Smooth muscle cell (in vitro differentiated cells): ENCODE results near the gene PDE3A. TPM values are rescaled to one million over a fixed set of nuclear protein-coding genes. Genes with fewer than 3 reads are reported as not detected.
A peak's percentile ranks its signal among the peaks of the same experiment; 100 is the strongest.

Source experiments
- DNase-seq: peaks from one replicate; lab custom pipeline; 2025; ENCODE audit not compliant: unreplicated experiment; lab: John Stamatoyannopoulos, UW
- H2AFZ ChIP-seq: fragments of 200-600 bp; sonication (generic); 2 replicates; pipeline ENCODE4 v1.6.0; 2016; ENCODE audit warnings: antibody characterized with exemption, low read depth, mild to moderate bottlenecking
- H3F3A ChIP-seq: fragments of 200-600 bp; sonication (generic); 2 replicates; pipeline ENCODE4 v1.6.0; 2017; ENCODE audit warnings: antibody characterized with exemption, low read depth
- H3K27ac ChIP-seq: fragments of 200-600 bp; sonication (generic); 2 replicates; pipeline ENCODE4 v1.5.1; 2016; ENCODE audit warnings: low read depth, mild to moderate bottlenecking
- H3K27me3 ChIP-seq: fragments of 200-600 bp; sonication (generic); 2 replicates; pipeline ENCODE4 v1.6.1; 2016; ENCODE audit warnings: low read depth, mild to moderate bottlenecking
- H3K36me3 ChIP-seq: fragments of 200-600 bp; sonication (generic); 2 replicates; pipeline ENCODE4 v1.5.1; 2016; ENCODE audit warnings: low read depth
- H3K4me1 ChIP-seq: fragments of 200-600 bp; sonication (generic); 2 replicates; pipeline ENCODE4 v1.5.1; 2016; ENCODE audit warnings: low read depth
- H3K4me2 ChIP-seq: fragments of 200-600 bp; sonication (generic); 2 replicates; pipeline ENCODE4 v1.6.0; 2016; ENCODE audit warnings: mild to moderate bottlenecking
- H3K4me3 ChIP-seq: fragments of 200-600 bp; sonication (generic); 2 replicates; pipeline ENCODE4 v1.5.1; 2016; ENCODE audit warnings: mild to moderate bottlenecking
- H3K79me2 ChIP-seq: fragments of 200-600 bp; sonication (generic); 2 replicates; pipeline ENCODE4 v1.6.0; 2016; ENCODE audit warnings: low read depth, mild to moderate bottlenecking
- H3K9ac ChIP-seq: fragments of 200-600 bp; sonication (generic); 2 replicates; pipeline ENCODE4 v1.6.0; 2016; ENCODE audit warnings: low read depth
- H3K9me3 ChIP-seq: fragments of 200-600 bp; sonication (generic); replicated peaks from 2 replicates; pipeline ENCODE4 v1.5.1; 2016; ENCODE audit warnings: low read depth
- H4K20me1 ChIP-seq: fragments of 200-600 bp; sonication (generic); 2 replicates; pipeline ENCODE4 v1.6.0; 2016; ENCODE audit warnings: low read depth
- WGBS: methylation state at CpG from one replicate; pipeline ENCODE4 v1.1.7; 2016; ENCODE audit warnings: low lambda C conversion rate; 5-methylcytosine and 5-hydroxymethylcytosine counted together
- polyA plus RNA-seq: library from polyadenylated mRNA; unstranded; fragments of >200 nt; fragmentation: Nextera tagmentation; extraction: Ambion mirVana; gene quantifications from 2 replicates; pipeline ENCODE4 v1.2.1, GENCODE V29; 2016
- total RNA-seq: library from RNA; depleted of rRNA; stranded (reverse); fragments of >200 nt; gene quantifications from 2 replicates; pipeline ENCODE4 v1.2.3, GENCODE V29; 2014
- TF ChIP-seq, protein P1 (sequence below): fragments of 200-600 bp; sonication (generic); IDR thresholded peaks from 2 replicates; pipeline ENCODE4 v1.5.1; 2017; ENCODE audit warnings: borderline replicate concordance, mild to moderate bottlenecking, antibody characterized with exemption; ENCODE audit not compliant: insufficient read depth, poor library complexity, severe bottlenecking

Gene PDE3A
- total and polyA plus RNA-seq, 2 experiments from 2014 or later: 1.3 to 6.1 TPM

DNA sequence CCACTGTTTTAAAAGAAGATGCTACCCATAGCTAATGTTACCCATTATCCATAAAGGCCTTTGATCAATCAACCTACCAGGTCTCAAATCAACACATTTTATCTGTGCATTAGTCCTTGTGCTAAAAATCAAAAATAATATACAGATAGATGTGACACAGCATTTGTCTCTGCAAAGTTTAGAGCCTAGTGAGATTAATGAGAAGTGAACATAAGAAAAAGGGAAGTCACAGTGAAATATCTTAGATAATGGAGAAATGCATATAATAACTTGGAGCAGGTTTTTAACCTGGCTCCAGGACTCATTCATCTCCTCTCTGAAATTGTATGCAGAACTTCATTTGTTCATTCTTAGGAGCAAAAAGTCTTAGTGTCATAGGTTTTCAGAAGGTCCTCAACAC is 7.2 kb downstream of the PDE3A start:
- Histone ChIP-seq H3K27ac (no peak overlapping the region), H3K4me1 (peaks cover 2% of the 10 kb centered on the region), H3K36me3 (no peaks in the 10 kb centered on the region), H3K9me3 (no peaks in the 10 kb centered on the region), H3K4me2 (no peak overlapping the region), H3K27me3 (peaks cover 11% of the 10 kb centered on the region), H3K4me3 (no peak overlapping the region), H3K9ac (no peak overlapping the region), H4K20me1 (no peaks in the 10 kb centered on the region), H3F3A (no peaks in the 10 kb centered on the region), H3K79me2 (peaks cover 61% of the 10 kb centered on the region), H2AFZ (no peak overlapping the region)
- DNase-seq: no peak
- TF ChIP-seq, protein P1, sequence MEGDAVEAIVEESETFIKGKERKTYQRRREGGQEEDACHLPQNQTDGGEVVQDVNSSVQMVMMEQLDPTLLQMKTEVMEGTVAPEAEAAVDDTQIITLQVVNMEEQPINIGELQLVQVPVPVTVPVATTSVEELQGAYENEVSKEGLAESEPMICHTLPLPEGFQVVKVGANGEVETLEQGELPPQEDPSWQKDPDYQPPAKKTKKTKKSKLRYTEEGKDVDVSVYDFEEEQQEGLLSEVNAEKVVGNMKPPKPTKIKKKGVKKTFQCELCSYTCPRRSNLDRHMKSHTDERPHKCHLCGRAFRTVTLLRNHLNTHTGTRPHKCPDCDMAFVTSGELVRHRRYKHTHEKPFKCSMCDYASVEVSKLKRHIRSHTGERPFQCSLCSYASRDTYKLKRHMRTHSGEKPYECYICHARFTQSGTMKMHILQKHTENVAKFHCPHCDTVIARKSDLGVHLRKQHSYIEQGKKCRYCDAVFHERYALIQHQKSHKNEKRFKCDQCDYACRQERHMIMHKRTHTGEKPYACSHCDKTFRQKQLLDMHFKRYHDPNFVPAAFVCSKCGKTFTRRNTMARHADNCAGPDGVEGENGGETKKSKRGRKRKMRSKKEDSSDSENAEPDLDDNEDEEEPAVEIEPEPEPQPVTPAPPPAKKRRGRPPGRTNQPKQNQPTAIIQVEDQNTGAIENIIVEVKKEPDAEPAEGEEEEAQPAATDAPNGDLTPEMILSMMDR: no peak

DNA sequence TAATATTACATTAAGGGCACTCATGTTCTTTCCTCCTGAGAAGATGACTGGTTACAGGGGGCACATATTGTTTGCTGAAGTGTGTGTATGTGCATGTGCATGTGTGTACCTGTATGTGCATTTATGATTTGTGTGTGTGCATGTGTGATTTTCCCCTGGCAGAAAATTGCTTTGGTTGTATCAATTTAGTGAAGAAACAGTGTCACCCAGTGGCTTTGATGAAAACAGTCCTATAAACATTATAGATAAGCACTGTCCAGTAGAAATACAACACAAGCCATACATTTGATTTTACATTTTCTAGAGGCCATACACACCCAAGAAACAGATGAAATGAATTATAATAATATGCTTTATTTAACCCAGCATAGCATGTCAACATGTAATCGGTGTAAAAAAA is 8.6 kb downstream of the PDE3A start:
- WGBS: 89% methylated on average over 1 of the region's 1 CpG
- Histone ChIP-seq H3K79me2 (peaks cover 48% of the 10 kb centered on the region), H2AFZ (no peak overlapping the region), H3K4me3 (no peak overlapping the region), H3K9me3 (no peaks in the 10 kb centered on the region), H3F3A (no peaks in the 10 kb centered on the region), H3K27me3 (no peaks in the 10 kb centered on the region), H3K9ac (no peak overlapping the region), H4K20me1 (no peaks in the 10 kb centered on the region), H3K4me2 (no peak overlapping the region), H3K27ac (no peak overlapping the region), H3K4me1 (no peaks in the 10 kb centered on the region), H3K36me3 (no peaks in the 10 kb centered on the region)
- TF ChIP-seq, protein P1: peak; percentile 42
- DNase-seq: no peak

DNA sequence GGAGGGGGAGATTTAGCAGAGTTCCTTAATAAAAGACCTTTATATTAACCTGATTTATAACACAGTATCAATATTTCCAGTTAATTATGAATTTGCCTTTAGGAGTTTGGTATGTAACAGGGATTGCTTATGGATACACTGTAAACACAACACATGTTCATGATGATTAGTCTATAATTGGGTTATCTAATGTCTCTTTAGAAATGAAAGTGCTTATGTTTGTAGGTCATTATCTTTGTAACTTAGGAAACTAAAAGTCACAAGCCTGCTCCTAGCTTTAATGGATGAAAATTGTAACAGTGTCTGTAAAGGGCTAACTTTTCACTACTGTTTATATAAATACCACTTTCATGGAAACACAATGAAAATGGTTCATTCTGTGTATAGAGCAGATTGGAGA is 9.4 kb downstream of the PDE3A start:
- peaks cover 43% of the 10 kb centered on the region for H3K79me2 ChIP-seq
- H3K27ac ChIP-seq: no peak overlapping the region
- no peaks in the 10 kb centered on the region for H3K4me1 ChIP-seq
- H3K9ac ChIP-seq: no peak overlapping the region
- no peaks in the 10 kb centered on the region for H3K9me3 ChIP-seq
- no peak overlapping the region for H3K4me3 ChIP-seq
- H2AFZ ChIP-seq: no peak overlapping the region
- H4K20me1 ChIP-seq: no peaks in the 10 kb centered on the region
- no peaks in the 10 kb centered on the region for H3K27me3 ChIP-seq
- no peaks in the 10 kb centered on the region for H3F3A ChIP-seq
- DNase-seq: no peak
- no peaks in the 10 kb centered on the region for H3K36me3 ChIP-seq
- TF ChIP-seq, protein P1: no peak
- no peak overlapping the region for H3K4me2 ChIP-seq

DNA sequence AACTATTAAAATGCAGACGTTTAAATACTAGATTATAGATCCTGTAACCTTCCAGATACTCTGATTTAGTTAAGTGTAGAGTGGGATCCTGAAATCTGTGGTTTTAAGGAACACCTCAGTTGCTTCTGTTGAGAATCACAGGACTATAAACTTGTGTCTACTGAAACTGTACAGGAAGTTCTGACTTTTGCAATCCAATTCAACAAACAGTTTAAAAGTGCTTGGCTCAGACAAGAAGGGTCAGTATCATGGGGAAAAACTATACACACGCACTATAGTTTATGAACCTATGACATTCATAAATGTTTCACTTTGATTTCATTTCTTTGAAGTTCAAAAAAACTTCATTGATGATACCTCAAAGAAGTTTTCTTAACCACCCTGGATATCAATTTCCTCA is 13.8 kb downstream of the PDE3A start:
- H3K79me2 ChIP-seq: peaks cover 15% of the 10 kb centered on the region
- WGBS: 85% methylated on average over 2 of the region's 2 CpGs
- H2AFZ ChIP-seq: no peak overlapping the region

More for the DNA sequence above, 13.8 kb downstream of the PDE3A start:
- Histone ChIP-seq H3K36me3 (no peaks in the 10 kb centered on the region), H3K27me3 (no peaks in the 10 kb centered on the region), H3K4me3 (no peak overlapping the region), H3K4me2 (no peak overlapping the region), H4K20me1 (no peaks in the 10 kb centered on the region), H3K9me3 (no peaks in the 10 kb centered on the region), H3K9ac (no peak overlapping the region), H3K4me1 (no peaks in the 10 kb centered on the region), H3K27ac (no peak overlapping the region), H3F3A (no peaks in the 10 kb centered on the region)
- TF ChIP-seq, protein P1: no peak
- no peak for DNase-seq
